Neural progenitor cell (in vitro differentiated cells): ENCODE results near the gene ZP2.

Experiments used
- CTCF ChIP-seq: fragments of 200-600 bp; sonication (generic); IDR thresholded peaks from 2 replicates; pipeline ENCODE4 v1.5.1; 2017; ENCODE audit warnings: antibody characterized with exemption, mild to moderate bottlenecking
- EZH2 ChIP-seq: fragments of 200-600 bp; sonication (generic); IDR thresholded peaks from 2 replicates; pipeline ENCODE4 v1.6.1; 2017; ENCODE audit warnings: antibody characterized with exemption, mild to moderate bottlenecking, moderate library complexity
- EZH2phosphoT487 ChIP-seq: fragments of 200-600 bp; sonication (generic); IDR thresholded peaks from 2 replicates; pipeline ENCODE4 v1.6.1; 2017; ENCODE audit warnings: antibody characterized with exemption

GRCh38 chr16:21186326-21186691 is 25.1 kb downstream of the ZP2 start:
- no peak for TF ChIP-seq CTCF
- no peak for TF ChIP-seq EZH2
- no peak for TF ChIP-seq EZH2phosphoT487
